ENCODE results near the gene ITPA.

DNA sequence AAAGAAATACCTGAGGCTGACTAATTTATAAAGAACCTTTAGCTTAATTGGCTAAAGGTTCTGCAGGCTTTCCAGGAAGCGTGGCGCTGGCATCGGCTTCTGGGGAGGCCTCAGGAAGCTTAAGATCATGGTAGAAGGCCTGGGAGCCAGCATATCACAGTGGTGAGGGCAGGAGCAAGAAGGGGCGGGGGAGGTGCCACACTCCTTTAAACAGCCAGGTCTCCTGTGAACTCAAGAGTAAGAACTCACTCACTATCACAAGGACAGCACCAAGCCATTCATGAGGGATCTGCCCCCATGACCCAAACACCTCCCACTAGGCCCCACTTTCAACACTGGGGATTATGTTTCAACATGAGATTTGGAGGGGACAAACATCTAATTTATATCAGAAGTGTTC, 64.1 kb downstream of the ITPA start:
- TF ChIP-seq, protein P1, sequence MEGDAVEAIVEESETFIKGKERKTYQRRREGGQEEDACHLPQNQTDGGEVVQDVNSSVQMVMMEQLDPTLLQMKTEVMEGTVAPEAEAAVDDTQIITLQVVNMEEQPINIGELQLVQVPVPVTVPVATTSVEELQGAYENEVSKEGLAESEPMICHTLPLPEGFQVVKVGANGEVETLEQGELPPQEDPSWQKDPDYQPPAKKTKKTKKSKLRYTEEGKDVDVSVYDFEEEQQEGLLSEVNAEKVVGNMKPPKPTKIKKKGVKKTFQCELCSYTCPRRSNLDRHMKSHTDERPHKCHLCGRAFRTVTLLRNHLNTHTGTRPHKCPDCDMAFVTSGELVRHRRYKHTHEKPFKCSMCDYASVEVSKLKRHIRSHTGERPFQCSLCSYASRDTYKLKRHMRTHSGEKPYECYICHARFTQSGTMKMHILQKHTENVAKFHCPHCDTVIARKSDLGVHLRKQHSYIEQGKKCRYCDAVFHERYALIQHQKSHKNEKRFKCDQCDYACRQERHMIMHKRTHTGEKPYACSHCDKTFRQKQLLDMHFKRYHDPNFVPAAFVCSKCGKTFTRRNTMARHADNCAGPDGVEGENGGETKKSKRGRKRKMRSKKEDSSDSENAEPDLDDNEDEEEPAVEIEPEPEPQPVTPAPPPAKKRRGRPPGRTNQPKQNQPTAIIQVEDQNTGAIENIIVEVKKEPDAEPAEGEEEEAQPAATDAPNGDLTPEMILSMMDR (IDR thresholded peaks at IDR 0.05) = no peak
- no peak for TF ChIP-seq ZFX (IDR thresholded peaks at IDR 0.05; ENCODE audit: borderline replicate concordance)
